H1 (cell line): ENCODE measurements around the gene CARF. TPM values are rescaled to one million over a fixed set of nuclear protein-coding genes. Genes with fewer than 3 reads are reported as not detected.

ENCODE experiments used
- CTCF ChIA-PET: fragments of 300-600 bp; sonication (Branson Sonifier 250); formaldehyde crosslinking; loops from one replicate; lab custom pipeline; 2021; ENCODE audit not compliant: partially characterized antibody; lab: Charles Lee
- POLR2A ChIA-PET: fragments of 300-600 bp; sonication (Branson Sonifier 250); formaldehyde crosslinking; loops from one replicate; lab custom pipeline; 2021; ENCODE audit warnings: inconsistent platforms; ENCODE audit not compliant: partially characterized antibody; lab: Charles Lee
- DNase-seq, 2 experiments: peaks; one replicate each; pipeline versions ENCODE4 v3.0.0 to v3.0.0-alpha.2; 2010 to 2022; ENCODE audit warnings: low spot score in 2 of 2, low read depth in 1 of 2, mixed read lengths in 1 of 2
- FAIRE-seq: peaks from 2 replicates; lab custom pipeline; 2011; peaks lifted over from hg19 to GRCh38; lab: Jason Lieb, UNC
- H2AFZ ChIP-seq: 2 replicates; pipeline ENCODE4 v1.8.1; 2012; ENCODE audit warnings: low read length, inconsistent platforms
- H2AK5ac ChIP-seq: 2 replicates; pipeline ENCODE4 v1.6.1; 2013; ENCODE audit warnings: low read depth, low read length
- H2BK120ac ChIP-seq: replicated peaks from 2 replicates; pipeline ENCODE3; 2013; ENCODE audit warnings: low read depth, low read length, inconsistent platforms
- H2BK12ac ChIP-seq: 2 replicates; pipeline ENCODE4 v1.6.1; 2013; ENCODE audit warnings: low read depth, low read length
- H2BK15ac ChIP-seq: 2 replicates; pipeline ENCODE4 v1.6.1; 2013; ENCODE audit warnings: low read length
- H2BK20ac ChIP-seq: 2 replicates; pipeline ENCODE4 v1.6.1; 2013; ENCODE audit warnings: low read length
- H2BK5ac ChIP-seq: 2 replicates; pipeline ENCODE4 v1.6.1; 2013; ENCODE audit warnings: low read depth, low read length
- H3K14ac ChIP-seq: 2 replicates; pipeline ENCODE4 v1.6.1; 2013; ENCODE audit warnings: inconsistent platforms; ENCODE audit not compliant: insufficient read length
- H3K18ac ChIP-seq: 2 replicates; pipeline ENCODE4 v1.6.1; 2013; ENCODE audit warnings: low read length; ENCODE audit errors: extremely low read depth
- H3K23ac ChIP-seq: 2 replicates; pipeline ENCODE4 v1.6.1; 2013; ENCODE audit warnings: inconsistent platforms; ENCODE audit not compliant: insufficient read length
- H3K23me2 ChIP-seq: 2 replicates; pipeline ENCODE4 v1.6.1; 2013; ENCODE audit warnings: low read depth, low read length
- H3K27ac ChIP-seq: 2 replicates; pipeline ENCODE4 v1.6.1; 2011; ENCODE audit warnings: low read depth, low read length, inconsistent platforms
- H3K27me3 ChIP-seq, 4 experiments: replicated peaks in 1 of 4; 1 replicate in 1 of 4; 2 replicates in 3 of 4; pipeline versions ENCODE4 v1.6.1 to v1.8.1; 2011 to 2013; ENCODE audit warnings: low read length in 3 of 4, mild to moderate bottlenecking in 3 of 4, inconsistent platforms in 2 of 4, mixed read lengths in 2 of 4, moderate library complexity in 1 of 4; ENCODE audit not compliant: control insufficient read depth in 3 of 4, insufficient read depth in 3 of 4; ENCODE audit errors: extremely low read depth in 1 of 4
- H3K36me3 ChIP-seq, 4 experiments: 2 replicates each; pipeline versions ENCODE4 v1.6.1 to v1.8.1; 2011 to 2013; ENCODE audit warnings: mild to moderate bottlenecking in 4 of 4, low read length in 3 of 4, moderate library complexity in 2 of 4, control low read depth in 1 of 4, inconsistent platforms in 1 of 4; ENCODE audit not compliant: insufficient read depth in 4 of 4, control insufficient read depth in 2 of 4
- H3K4ac ChIP-seq: replicated peaks from 2 replicates; pipeline ENCODE3; 2013; ENCODE audit warnings: low read length, low read depth, mixed read lengths, inconsistent platforms; ENCODE audit not compliant: insufficient read length
- H3K4me1 ChIP-seq, 4 experiments: replicated peaks in 1 of 4; 1 replicate in 1 of 4; 2 replicates in 3 of 4; pipeline versions ENCODE4 v1.6.1 to v1.8.1; 2011 to 2013; ENCODE audit warnings: low read length in 3 of 4, inconsistent platforms in 2 of 4, mixed read lengths in 1 of 4; ENCODE audit not compliant: insufficient read depth in 4 of 4, control insufficient read depth in 3 of 4
- H3K4me2 ChIP-seq, 2 experiments: 2 replicates each; pipeline versions ENCODE4 v1.6.1 to v1.8.1; 2011 to 2013; ENCODE audit warnings: low read depth in 2 of 2, low read length in 2 of 2, control low read depth in 1 of 2, inconsistent platforms in 1 of 2, mild to moderate bottlenecking in 1 of 2; ENCODE audit not compliant: insufficient read depth in 1 of 2
- H3K4me3 ChIP-seq, 4 experiments: fragments of 200-600, 300-600 bp in 1 of 4; sonication (generic), shearing (Covaris generic), sonication (Bioruptor Twin) in 1 of 4; 2 replicates each; pipeline versions ENCODE4 v1.5.1 to v1.8.1; 2011 to 2016; ENCODE audit warnings: low read length in 4 of 4, low read depth in 3 of 4, control low read depth in 2 of 4, inconsistent platforms in 2 of 4, mild to moderate bottlenecking in 2 of 4, mixed read lengths in 1 of 4, moderate library complexity in 1 of 4; ENCODE audit not compliant: insufficient read depth in 2 of 4; ENCODE audit errors: extremely low read depth in 1 of 4
- H3K56ac ChIP-seq: replicated peaks from 2 replicates; pipeline ENCODE3; 2013; ENCODE audit warnings: low read depth, mild to moderate bottlenecking, mixed read lengths, low read length, inconsistent platforms; ENCODE audit not compliant: insufficient read length
- H3K79me1 ChIP-seq: 2 replicates; pipeline ENCODE4 v1.6.1; 2013; ENCODE audit warnings: low read depth, low read length, control low read depth
- H3K79me2 ChIP-seq, 2 experiments: 2 replicates each; pipeline versions ENCODE4 v1.6.1 to v1.8.1; 2012 to 2013; ENCODE audit warnings: low read length in 2 of 2, mild to moderate bottlenecking in 2 of 2, inconsistent platforms in 1 of 2; ENCODE audit not compliant: insufficient read depth in 2 of 2, control insufficient read depth in 1 of 2
- H3K9ac ChIP-seq, 4 experiments: replicated peaks in 1 of 4; 1 replicate in 1 of 4; 2 replicates in 3 of 4; pipeline versions ENCODE4 v1.6.1 to v1.8.1; 2011 to 2013; ENCODE audit warnings: low read depth in 3 of 4, low read length in 3 of 4, control low read depth in 2 of 4, mild to moderate bottlenecking in 2 of 4, moderate library complexity in 2 of 4, inconsistent platforms in 1 of 4; ENCODE audit errors: extremely low read depth in 1 of 4
- H3K9me3 ChIP-seq, 2 experiments: 2 replicates each; pipeline versions ENCODE4 v1.6.1 to v1.8.1; 2012 to 2013; ENCODE audit warnings: mild to moderate bottlenecking in 2 of 2, moderate library complexity in 2 of 2, control low read depth in 1 of 2, inconsistent platforms in 1 of 2, low read depth in 1 of 2, low read length in 1 of 2, mixed read lengths in 1 of 2; ENCODE audit not compliant: insufficient read depth in 2 of 2
- H4K20me1 ChIP-seq, 2 experiments: replicated peaks in 1 of 2; 2 replicates each; pipeline versions ENCODE3 to v1.8.1; 2011 to 2013; ENCODE audit warnings: inconsistent platforms in 2 of 2, low read length in 2 of 2, mild to moderate bottlenecking in 1 of 2; ENCODE audit not compliant: insufficient read depth in 2 of 2, control insufficient read depth in 1 of 2
- H4K5ac ChIP-seq: 2 replicates; pipeline ENCODE4 v1.6.1; 2013; ENCODE audit warnings: low read length, low read depth, mixed read lengths, inconsistent platforms; ENCODE audit not compliant: insufficient read length
- H4K8ac ChIP-seq: 2 replicates; pipeline ENCODE4 v1.8.0; 2013; ENCODE audit warnings: mild to moderate bottlenecking, moderate library complexity, low read length, inconsistent platforms; ENCODE audit not compliant: insufficient read depth; ENCODE audit errors: extremely low read depth
- H4K91ac ChIP-seq: replicated peaks from 2 replicates; pipeline ENCODE3; 2013; ENCODE audit warnings: low read length, mixed read lengths, inconsistent platforms; ENCODE audit not compliant: insufficient read length
- SIX5 ChIP-seq: IDR thresholded peaks from 2 replicates; pipeline ENCODE4 v1.6.1; 2011; ENCODE audit warnings: mild to moderate bottlenecking, low read depth, low read length
- WGBS, 2 experiments: shearing (Covaris generic) in 1 of 2; methylation state at CpG; one replicate each; pipeline versions ENCODE4 v1.1.6 to v1.1.7; 2013 to 2015; ENCODE audit warnings: low lambda C conversion rate in 2 of 2, mixed read lengths in 2 of 2, inconsistent platforms in 1 of 2, low coverage in 1 of 2, missing lambda C conversion rate in 1 of 2; ENCODE audit not compliant: insufficient replicate concordance in 2 of 2, insufficient coverage in 1 of 2, insufficient read length in 1 of 2; ENCODE audit errors: extremely low coverage in 1 of 2, missing lambda C conversion rate in 1 of 2; 5-methylcytosine and 5-hydroxymethylcytosine counted together
- polyA plus RNA-seq, 7 experiments: library from polyadenylated mRNA; depleted of rRNA in 3 of 7; stranded (reverse) in 5 of 7; unstranded in 2 of 7; fragments of >200 nt in 5 of 7; fragments of 200-250 nt in 2 of 7; gene quantifications; 1 replicate in 5 of 7; 2 replicates in 1 of 7; 4 replicates in 1 of 7; pipeline versions ENCODE4 v1.2.1 to v1.2.3, GENCODE V29; 2011 to 2013; ENCODE audit warnings: missing spikeins in 2 of 7, mixed read lengths in 2 of 7
- total RNA-seq: library from RNA; stranded (reverse); fragmentation: NEBNext Ultra II Directional; extraction: Animal tissue kit (Norgen Biotek cat#: 25700); gene quantifications from 2 replicates; pipeline ENCODE4 v1.2.1, GENCODE V29; 2021
- TF ChIP-seq, protein P1 (sequence below): IDR thresholded peaks from 2 replicates; pipeline ENCODE4 v1.6.1; 2012; ENCODE audit warnings: inconsistent platforms

CARF gene
- total and polyA plus RNA-seq, 2 of the 8 experiments (the other 6 are each of a cell fraction or from before 2014, with no cell fraction given) = 2.0 to 2.6 TPM

DNA sequence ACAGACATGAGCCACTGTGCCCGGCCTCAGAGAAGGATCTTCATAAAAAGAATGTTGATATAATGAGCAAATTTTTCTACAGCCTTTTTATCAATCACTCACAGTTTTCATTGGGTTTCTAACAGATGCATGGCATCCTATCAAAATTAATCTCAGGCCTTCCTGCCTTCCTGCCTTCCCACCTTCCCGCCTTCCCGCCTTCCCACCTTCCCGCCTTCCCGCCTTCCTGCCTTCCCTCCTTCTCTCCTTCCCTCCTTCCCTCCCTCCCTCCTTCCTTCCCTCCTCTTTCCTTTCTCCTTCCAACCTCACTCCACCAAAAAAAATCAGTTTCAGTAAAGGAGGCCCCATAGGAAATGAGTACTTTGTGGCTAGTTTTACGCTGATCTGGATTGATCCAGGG, 48.4 kb downstream of the CARF start:
- no peak overlapping the region for H3K27ac ChIP-seq
- no peak overlapping the region for H3K56ac ChIP-seq
- H2BK15ac ChIP-seq = no peak overlapping the region
- H3K23me2 ChIP-seq = peaks cover 2% of the 10 kb centered on the region; the same call in 1 of the 2 replicates
- H3K4me2 ChIP-seq = no peak overlapping the region
- H2BK20ac ChIP-seq = no peak overlapping the region
- H3K9me3 ChIP-seq = no peaks in the 10 kb centered on the region
- H4K5ac ChIP-seq = no peak overlapping the region
- H2BK5ac ChIP-seq = no peak overlapping the region
- no peaks in the 10 kb centered on the region for H3K79me1 ChIP-seq
- ChIA-PET CTCF (no interaction called here), POLR2A (no interaction called here)
- H3K27me3 ChIP-seq = no peaks in the 10 kb centered on the region
- no peaks in the 10 kb centered on the region for H4K20me1 ChIP-seq
- no peaks in the 10 kb centered on the region for H3K36me3 ChIP-seq
- no peak overlapping the region for H2AK5ac ChIP-seq
- no peak overlapping the region for H3K4ac ChIP-seq
- no peaks in the 10 kb centered on the region for H3K79me2 ChIP-seq
- H2BK12ac ChIP-seq = no peak overlapping the region
- no peak overlapping the region for H4K8ac ChIP-seq
- H3K23ac ChIP-seq = no peak overlapping the region
- H3K18ac ChIP-seq = no peak overlapping the region
- no peak overlapping the region for H3K4me3 ChIP-seq
- no peak for FAIRE-seq
- WGBS, 2 experiments = 98% methylated on average over 6 of the region's 6 CpGs; no CpG with 5 or more reads in 1 of the 2 experiments
- no peak overlapping the region for H2BK120ac ChIP-seq
- TF ChIP-seq, protein P1, sequence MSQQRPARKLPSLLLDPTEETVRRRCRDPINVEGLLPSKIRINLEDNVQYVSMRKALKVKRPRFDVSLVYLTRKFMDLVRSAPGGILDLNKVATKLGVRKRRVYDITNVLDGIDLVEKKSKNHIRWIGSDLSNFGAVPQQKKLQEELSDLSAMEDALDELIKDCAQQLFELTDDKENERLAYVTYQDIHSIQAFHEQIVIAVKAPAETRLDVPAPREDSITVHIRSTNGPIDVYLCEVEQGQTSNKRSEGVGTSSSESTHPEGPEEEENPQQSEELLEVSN = peak; percentile 91
- TF ChIP-seq SIX5 = no peak
- no peak for DNase-seq
- H3K14ac ChIP-seq = no peak overlapping the region
- H3K4me1 ChIP-seq = no peaks in the 10 kb centered on the region
- H3K9ac ChIP-seq = no peak overlapping the region
- H4K91ac ChIP-seq = no peak overlapping the region
- no peak overlapping the region for H2AFZ ChIP-seq
